ENCODE data around the gene PACS1.

- TF ChIP-seq CTCF (IDR thresholded peaks at IDR 0.05; ENCODE audit: insufficient read depth, low read depth, low read length) (no peak), EZH2 (IDR thresholded peaks at IDR 0.05; ENCODE audit: insufficient read depth, low read length) (no peak)
Measured at GRCh38 chr11:66087148-66087908, 17.3 kb downstream of the PACS1 start.

Data from astrocyte (in vitro differentiated cells and primary cell).